Ishikawa (cell line): ENCODE results near the gene APOBEC3G.

Source experiments
- CEBPB ChIP-seq: IDR thresholded peaks from 2 replicates; pipeline ENCODE4 v1.6.1; 2012
- CREB1 ChIP-seq: IDR thresholded peaks from 2 replicates; pipeline ENCODE4 v1.6.1; 2012; ENCODE audit warnings: low read depth
- EGR1 ChIP-seq: IDR thresholded peaks from 2 replicates; pipeline ENCODE4 v1.6.1; 2012
- EP300 ChIP-seq: IDR thresholded peaks from 2 replicates; pipeline ENCODE4 v1.6.1; 2012; ENCODE audit warnings: borderline replicate concordance
- FOXM1 ChIP-seq: IDR thresholded peaks from 2 replicates; pipeline ENCODE4 v1.6.1; 2012; ENCODE audit warnings: low read depth, borderline replicate concordance
- NFIC ChIP-seq: IDR thresholded peaks from 2 replicates; pipeline ENCODE4 v1.6.1; 2012
- RAD21 ChIP-seq: IDR thresholded peaks from 2 replicates; pipeline ENCODE4 v1.6.1; 2012; ENCODE audit warnings: low read depth
- TAF1 ChIP-seq: IDR thresholded peaks from 2 replicates; pipeline ENCODE4 v1.6.1; 2012; ENCODE audit warnings: low read depth, mild to moderate bottlenecking
- TCF12 ChIP-seq: IDR thresholded peaks from 2 replicates; pipeline ENCODE4 v1.6.1; 2012; ENCODE audit warnings: low read depth
- TEAD4 ChIP-seq: IDR thresholded peaks from 2 replicates; pipeline ENCODE4 v1.6.1; 2012
- YY1 ChIP-seq: IDR thresholded peaks from 2 replicates; pipeline ENCODE4 v1.6.1; 2012; ENCODE audit warnings: low read depth
- ZBTB7A ChIP-seq: IDR thresholded peaks from 2 replicates; pipeline ENCODE4 v1.6.1; 2012; ENCODE audit warnings: low read depth
- TF ChIP-seq, protein P1 (sequence below): IDR thresholded peaks from 2 replicates; pipeline ENCODE4 v1.6.1; 2012
- TF ChIP-seq, protein P2 (sequence below): IDR thresholded peaks from 2 replicates; pipeline ENCODE4 v1.6.1; 2012
- TF ChIP-seq, protein P3 (sequence below): IDR thresholded peaks from 2 replicates; pipeline ENCODE4 v1.6.1; 2012; ENCODE audit warnings: low read depth, mild to moderate bottlenecking

APOBEC3G gene

DNA sequence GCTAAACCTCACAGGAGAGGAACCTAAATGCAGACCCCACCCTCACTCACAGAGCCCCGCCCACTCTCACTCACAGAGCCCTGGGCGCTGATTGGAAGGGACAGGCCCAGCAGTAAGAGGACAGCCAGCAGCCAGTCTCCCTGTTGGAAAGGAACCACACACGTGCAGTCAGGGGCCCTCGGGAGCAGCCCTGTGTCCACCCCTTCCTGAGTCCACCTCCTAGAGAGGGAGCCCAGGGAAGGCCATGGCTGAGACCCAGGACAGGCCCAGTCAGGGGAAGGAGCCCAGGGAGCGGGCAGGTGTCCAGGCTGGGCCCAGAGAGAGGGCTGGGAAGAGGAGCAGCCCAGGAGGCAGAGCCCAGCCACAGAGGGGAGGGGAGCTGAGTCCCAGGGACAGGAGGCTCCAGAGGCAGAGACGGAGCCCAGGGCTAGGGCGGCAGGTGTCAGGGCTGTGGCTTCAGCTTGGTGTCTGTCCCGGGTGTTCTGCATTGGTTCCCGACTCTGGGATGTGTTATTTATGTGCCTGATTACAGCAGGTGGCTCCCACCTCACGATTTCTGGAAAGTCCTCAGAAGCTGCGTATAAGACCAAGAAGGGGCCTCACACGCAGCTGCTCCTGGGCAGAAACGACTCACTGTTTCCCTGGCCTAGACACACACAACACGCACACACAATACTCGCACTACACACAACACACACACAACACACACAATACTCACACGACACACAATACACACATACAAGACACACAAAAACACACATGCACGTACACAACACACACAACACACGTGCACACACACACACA lies 11.0 kb downstream of the APOBEC3G start:
- no peak for TF ChIP-seq EGR1
- no peak for TF ChIP-seq EP300
- TF ChIP-seq YY1, result no peak
- no peak for TF ChIP-seq ZBTB7A
- TF ChIP-seq RAD21, result no peak
- no peak for TF ChIP-seq TEAD4

DNA sequence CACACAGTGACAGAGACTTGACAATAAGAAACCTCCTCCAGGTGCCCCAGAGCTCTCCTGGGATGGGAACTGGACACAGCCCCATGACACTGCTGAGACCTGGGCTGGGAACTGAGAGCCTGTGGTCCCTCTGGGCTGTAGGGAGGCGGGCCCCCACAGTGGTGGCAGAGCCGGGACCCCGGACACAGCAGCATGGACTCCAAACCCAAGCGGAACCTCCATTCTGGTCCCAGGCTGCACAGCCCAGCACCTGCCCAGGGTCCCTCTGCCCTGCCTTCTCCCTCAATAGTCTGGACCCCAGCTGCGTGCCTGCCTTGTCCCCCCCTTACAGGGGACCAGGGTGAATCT lies 11.6 kb downstream of the APOBEC3G start:
- TF ChIP-seq FOXM1 (no peak), CREB1 (no peak), YY1 (no peak), EP300 (no peak), TCF12 (no peak), ZBTB7A (no peak), CEBPB (no peak)
- TF ChIP-seq, protein P1, sequence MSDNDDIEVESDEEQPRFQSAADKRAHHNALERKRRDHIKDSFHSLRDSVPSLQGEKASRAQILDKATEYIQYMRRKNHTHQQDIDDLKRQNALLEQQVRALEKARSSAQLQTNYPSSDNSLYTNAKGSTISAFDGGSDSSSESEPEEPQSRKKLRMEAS, result no peak
- TF ChIP-seq, protein P2, sequence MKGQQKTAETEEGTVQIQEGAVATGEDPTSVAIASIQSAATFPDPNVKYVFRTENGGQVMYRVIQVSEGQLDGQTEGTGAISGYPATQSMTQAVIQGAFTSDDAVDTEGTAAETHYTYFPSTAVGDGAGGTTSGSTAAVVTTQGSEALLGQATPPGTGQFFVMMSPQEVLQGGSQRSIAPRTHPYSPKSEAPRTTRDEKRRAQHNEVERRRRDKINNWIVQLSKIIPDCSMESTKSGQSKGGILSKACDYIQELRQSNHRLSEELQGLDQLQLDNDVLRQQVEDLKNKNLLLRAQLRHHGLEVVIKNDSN, result no peak

DNA sequence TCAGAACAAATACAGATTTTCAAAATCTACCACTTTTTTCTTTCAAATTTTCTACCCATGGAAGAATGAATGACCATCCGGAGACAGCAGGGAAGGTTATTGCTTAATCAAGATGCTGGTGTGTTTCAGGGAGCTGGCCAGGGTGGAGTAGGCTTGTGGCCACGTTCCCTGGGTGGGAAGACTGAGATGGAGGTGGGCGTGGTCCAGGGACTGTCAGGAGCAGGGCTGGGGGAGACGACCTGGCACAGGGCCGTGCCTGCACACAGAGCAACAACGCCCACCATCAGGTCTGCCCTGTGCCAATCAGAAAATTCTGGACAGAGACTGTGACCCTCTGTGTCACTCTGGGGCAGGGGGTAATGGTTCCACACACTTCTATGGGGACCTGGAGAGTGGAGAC lies 12.9 kb downstream of the APOBEC3G start:
- TF ChIP-seq EGR1 (no peak), RAD21 (no peak)
- TF ChIP-seq, protein P3, sequence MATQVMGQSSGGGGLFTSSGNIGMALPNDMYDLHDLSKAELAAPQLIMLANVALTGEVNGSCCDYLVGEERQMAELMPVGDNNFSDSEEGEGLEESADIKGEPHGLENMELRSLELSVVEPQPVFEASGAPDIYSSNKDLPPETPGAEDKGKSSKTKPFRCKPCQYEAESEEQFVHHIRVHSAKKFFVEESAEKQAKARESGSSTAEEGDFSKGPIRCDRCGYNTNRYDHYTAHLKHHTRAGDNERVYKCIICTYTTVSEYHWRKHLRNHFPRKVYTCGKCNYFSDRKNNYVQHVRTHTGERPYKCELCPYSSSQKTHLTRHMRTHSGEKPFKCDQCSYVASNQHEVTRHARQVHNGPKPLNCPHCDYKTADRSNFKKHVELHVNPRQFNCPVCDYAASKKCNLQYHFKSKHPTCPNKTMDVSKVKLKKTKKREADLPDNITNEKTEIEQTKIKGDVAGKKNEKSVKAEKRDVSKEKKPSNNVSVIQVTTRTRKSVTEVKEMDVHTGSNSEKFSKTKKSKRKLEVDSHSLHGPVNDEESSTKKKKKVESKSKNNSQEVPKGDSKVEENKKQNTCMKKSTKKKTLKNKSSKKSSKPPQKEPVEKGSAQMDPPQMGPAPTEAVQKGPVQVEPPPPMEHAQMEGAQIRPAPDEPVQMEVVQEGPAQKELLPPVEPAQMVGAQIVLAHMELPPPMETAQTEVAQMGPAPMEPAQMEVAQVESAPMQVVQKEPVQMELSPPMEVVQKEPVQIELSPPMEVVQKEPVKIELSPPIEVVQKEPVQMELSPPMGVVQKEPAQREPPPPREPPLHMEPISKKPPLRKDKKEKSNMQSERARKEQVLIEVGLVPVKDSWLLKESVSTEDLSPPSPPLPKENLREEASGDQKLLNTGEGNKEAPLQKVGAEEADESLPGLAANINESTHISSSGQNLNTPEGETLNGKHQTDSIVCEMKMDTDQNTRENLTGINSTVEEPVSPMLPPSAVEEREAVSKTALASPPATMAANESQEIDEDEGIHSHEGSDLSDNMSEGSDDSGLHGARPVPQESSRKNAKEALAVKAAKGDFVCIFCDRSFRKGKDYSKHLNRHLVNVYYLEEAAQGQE, result no peak
- TF ChIP-seq, protein P2, result no peak

DNA sequence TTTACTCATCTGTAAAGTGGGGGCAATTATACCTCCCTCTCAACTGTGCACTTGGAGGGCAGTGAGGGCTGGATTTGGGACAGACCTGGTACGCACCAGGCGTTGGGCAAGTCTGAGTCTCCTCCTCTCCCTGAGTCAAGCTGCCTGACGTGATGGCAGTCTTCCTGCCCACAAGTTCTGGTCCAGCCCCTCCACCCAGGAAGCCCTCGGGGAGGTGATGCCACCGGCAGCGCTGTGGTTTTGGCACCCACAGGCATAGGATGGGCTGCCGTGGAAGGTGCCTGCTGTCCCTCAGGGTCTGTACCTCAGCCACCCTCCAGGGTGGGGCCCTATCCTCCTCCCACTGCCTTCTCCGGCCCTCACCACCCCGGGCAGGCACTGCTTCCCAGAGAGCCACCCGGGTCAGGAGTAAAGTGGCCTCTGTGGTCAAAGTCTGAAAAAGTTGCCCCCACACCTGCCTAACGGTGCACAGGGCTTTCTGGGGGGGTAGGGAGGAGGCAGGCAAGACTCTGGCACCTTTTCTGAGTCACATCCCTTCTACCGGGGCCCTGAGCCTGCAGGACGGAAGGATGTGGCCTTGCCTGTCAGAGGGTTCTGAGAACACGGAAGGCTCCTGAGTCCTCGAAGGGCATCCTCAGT lies 13.5 kb downstream of the APOBEC3G start:
- TF ChIP-seq TAF1 (no peak), ZBTB7A (no peak), CEBPB (no peak), CREB1 (no peak), YY1 (no peak), TCF12 (no peak), TEAD4 (no peak), EGR1 (no peak), RAD21 (no peak), FOXM1 (no peak), NFIC (no peak), EP300 (no peak)
- TF ChIP-seq, protein P2, result no peak
- TF ChIP-seq, protein P1, result no peak
- TF ChIP-seq, protein P3, result no peak

DNA sequence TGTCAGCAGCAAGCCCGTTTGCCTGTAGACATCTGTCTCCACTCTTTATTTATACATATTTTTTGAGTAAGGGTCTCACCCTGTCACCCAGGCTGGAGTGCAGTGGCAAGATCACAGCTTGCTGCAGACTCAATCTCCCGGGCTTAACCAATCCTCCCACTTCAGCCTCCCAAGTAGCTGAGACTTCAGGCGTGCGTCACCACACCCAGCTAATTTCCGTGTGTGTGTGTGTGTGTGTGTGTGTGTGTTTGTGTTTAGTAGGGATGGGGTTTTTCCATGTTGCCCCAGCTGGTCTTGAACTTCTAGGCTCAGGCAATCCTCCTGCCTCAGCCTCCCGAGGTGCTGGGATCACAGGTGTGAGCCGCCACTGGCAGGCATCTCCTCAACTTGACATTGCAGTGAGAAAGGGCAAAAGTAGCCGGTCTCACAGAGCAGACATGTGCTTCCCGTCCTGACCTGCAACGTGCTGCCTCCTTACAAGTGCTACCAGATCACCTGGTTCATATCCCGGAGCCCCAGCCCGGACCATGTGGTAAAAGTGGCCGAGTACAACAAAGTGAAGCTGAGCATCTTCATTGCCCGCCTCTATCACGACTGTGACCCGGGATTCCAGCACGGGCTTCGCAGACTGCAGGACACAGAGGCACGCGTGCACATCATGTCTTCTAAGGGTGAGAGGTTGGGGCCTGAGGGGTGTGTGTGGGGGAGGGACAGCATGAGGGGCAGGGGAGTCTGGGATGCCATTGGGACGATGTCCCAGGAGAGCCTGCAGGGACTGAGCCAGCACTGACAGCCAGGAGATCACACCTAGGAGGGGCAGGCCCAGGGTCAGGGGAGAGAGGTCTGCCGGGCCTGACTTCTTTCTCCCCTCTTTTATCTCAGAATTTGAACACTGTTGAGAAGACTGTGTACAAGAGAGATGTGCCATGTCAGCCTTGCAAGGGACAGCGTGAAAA lies 14.3 kb downstream of the APOBEC3G start:
- TF ChIP-seq EP300, result no peak
- no peak for TF ChIP-seq FOXM1
- TF ChIP-seq CEBPB, result no peak
- TF ChIP-seq, protein P2, result no peak
- no peak for TF ChIP-seq EGR1
- TF ChIP-seq, protein P1, result no peak
- no peak for TF ChIP-seq YY1
- TF ChIP-seq NFIC, result no peak
- TF ChIP-seq TEAD4, result no peak
- TF ChIP-seq TAF1, result no peak
- no peak for TF ChIP-seq CREB1
- TF ChIP-seq, protein P3, result no peak
- TF ChIP-seq TCF12, result no peak
- no peak for TF ChIP-seq ZBTB7A
- no peak for TF ChIP-seq RAD21
